B cell (primary cell): ENCODE measurements around the gene NTRK2. TPM values are rescaled to one million over a fixed set of nuclear protein-coding genes. Genes with fewer than 3 reads are reported as not detected.

Source experiments
- ATAC-seq: fragments of 200-7000 bp; cut with Tn5 transposase; one replicate; pipeline ENCODE4 v1.10.0; 2021; ENCODE audit warnings: low read depth, mild to moderate bottlenecking, moderate number of reproducible peaks, moderate library complexity
- CTCF ChIA-PET: fragments of 350-600 bp; sonication (Branson Sonifier 250); formaldehyde crosslinking; loops from one replicate; lab custom pipeline; 2021; ENCODE audit warnings: antibody characterized with exemption, inconsistent platforms; lab: Charles Lee
- POLR2A ChIA-PET: fragments of 350-600 bp; sonication (Branson Sonifier 250); formaldehyde crosslinking; loops from one replicate; lab custom pipeline; 2021; ENCODE audit warnings: antibody characterized with exemption; lab: Charles Lee
- DNase-seq: peaks from one replicate; pipeline ENCODE4 v3.0.0; 2013
- H2AFZ ChIP-seq: 2 replicates; pipeline ENCODE4 v1.6.1; 2012; ENCODE audit warnings: mild to moderate bottlenecking, low read depth, low read length; ENCODE audit not compliant: insufficient read depth, poor library complexity, severe bottlenecking
- H3K27ac ChIP-seq, 2 donors: 1 replicate in 1 of 2; 2 replicates in 1 of 2; pipeline ENCODE4 v1.5.1; 2012 to 2013; ENCODE audit warnings: low read length in 2 of 2, mild to moderate bottlenecking in 2 of 2, moderate library complexity in 1 of 2
- H3K27me3 ChIP-seq, 4 experiments: fragments of 200-600 bp in 1 of 4; sonication (generic) in 1 of 4; replicated peaks in 1 of 4; 1 replicate in 2 of 4; 2 replicates in 2 of 4; pipeline versions ENCODE4 v1.6.1 to v1.7.0; 2013 to 2016; ENCODE audit warnings: low read length in 3 of 4, mild to moderate bottlenecking in 2 of 4, mixed read lengths in 1 of 4, moderate library complexity in 1 of 4; ENCODE audit not compliant: insufficient read depth in 4 of 4, control insufficient read depth in 3 of 4; ENCODE audit errors: control extremely low read depth in 1 of 4
- H3K36me3 ChIP-seq, 2 experiments: replicated peaks in 1 of 2; 1 replicate in 1 of 2; 2 replicates in 1 of 2; pipeline versions ENCODE4 v1.6.1 to v1.7.1; 2013; ENCODE audit warnings: low read length in 1 of 2; ENCODE audit not compliant: insufficient read depth in 2 of 2, control insufficient read depth in 1 of 2; ENCODE audit errors: control extremely low read depth in 1 of 2, extremely low read depth in 1 of 2
- H3K4me1 ChIP-seq, 2 donors: fragments of 200-600 bp in 1 of 2; sonication (generic) in 1 of 2; 1 replicate in 1 of 2; 2 replicates in 1 of 2; pipeline versions ENCODE4 v1.5.1 to v1.6.1; 2013 to 2017; ENCODE audit warnings: low read length in 2 of 2; ENCODE audit not compliant: control insufficient read depth in 2 of 2, insufficient read depth in 2 of 2
- H3K4me2 ChIP-seq: replicated peaks from 2 replicates; pipeline ENCODE3; 2012; ENCODE audit warnings: mild to moderate bottlenecking, low read depth, low read length; ENCODE audit not compliant: poor library complexity, severe bottlenecking
- H3K4me3 ChIP-seq, 5 experiments: fragments of 200-600 bp in 1 of 5; sonication (generic) in 1 of 5; 1 replicate in 3 of 5; 2 replicates in 2 of 5; pipeline versions ENCODE4 v1.5.1 to v1.7.0; 2011 to 2016; ENCODE audit warnings: low read length in 4 of 5, mild to moderate bottlenecking in 4 of 5, low read depth in 2 of 5, control low read depth in 1 of 5, moderate library complexity in 1 of 5; ENCODE audit not compliant: insufficient read depth in 1 of 5; ENCODE audit errors: control extremely low read depth in 1 of 5, extremely low read depth in 1 of 5
- H3K79me2 ChIP-seq: fragments of 200-600 bp; sonication (generic); one replicate; pipeline ENCODE4 v1.6.0; 2016; ENCODE audit warnings: low read length; ENCODE audit not compliant: control insufficient read depth, insufficient read depth
- H3K9ac ChIP-seq: fragments of 200-600 bp; sonication (generic); 2 replicates; pipeline ENCODE4 v1.6.1; 2017; ENCODE audit warnings: mild to moderate bottlenecking, low read length, moderate library complexity
- H3K9me3 ChIP-seq, 3 donors: one replicate each; pipeline versions ENCODE4 v1.6.1 to v1.7.1; 2013; ENCODE audit warnings: low read length in 2 of 3; ENCODE audit not compliant: control insufficient read depth in 2 of 3, insufficient read depth in 1 of 3; ENCODE audit errors: control extremely low read depth in 1 of 3
- H4K20me1 ChIP-seq: 2 replicates; pipeline ENCODE4 v1.6.0; 2012; ENCODE audit warnings: mild to moderate bottlenecking, low read length; ENCODE audit not compliant: insufficient read depth, control insufficient read depth, poor library complexity, severe bottlenecking
- H3K27ac Mint-ChIP-seq: one replicate; pipeline ENCODE4 v1.8.0; 2021; ENCODE audit warnings: mixed read lengths
- H3K27me3 Mint-ChIP-seq: one replicate; pipeline ENCODE4 v1.8.0; 2021; ENCODE audit warnings: mixed read lengths
- H3K4me1 Mint-ChIP-seq: one replicate; pipeline ENCODE4 v1.8.0; 2021; ENCODE audit warnings: mixed read lengths
- H3K4me3 Mint-ChIP-seq: one replicate; pipeline ENCODE4 v1.8.0; 2021; ENCODE audit warnings: mixed read lengths
- H3K9me3 Mint-ChIP-seq: one replicate; pipeline ENCODE4 v1.8.0; 2022; ENCODE audit warnings: mixed read lengths; ENCODE audit not compliant: insufficient read depth
- CTCF ChIP-seq: fragments of 200-600 bp; IDR thresholded peaks from one replicate; pipeline ENCODE4 v1.8.0; 2022; ENCODE audit warnings: antibody characterized with exemption, mild to moderate bottlenecking
- EZH2 ChIP-seq: IDR thresholded peaks from 2 replicates; pipeline ENCODE4 v1.6.1; 2012; ENCODE audit warnings: borderline replicate concordance, low read depth, mild to moderate bottlenecking, moderate library complexity, low read length; ENCODE audit not compliant: insufficient read depth, poor library complexity, severe bottlenecking
- WGBS: methylation state at CpG from one replicate; pipeline ENCODE4 v1.1.5; 2013; ENCODE audit warnings: missing lambda C conversion rate; ENCODE audit not compliant: insufficient coverage; 5-methylcytosine and 5-hydroxymethylcytosine counted together
- intact Hi-C: fragments of 100-400 bp; cut with micrococcal nuclease; formaldehyde crosslinking; loops from one replicate; pipeline ENCODE4 v1.10.0; 2022
- polyA plus RNA-seq: library from polyadenylated mRNA; depleted of rRNA; stranded (reverse); fragments of >200 nt; gene quantifications from 2 replicates; pipeline ENCODE4 v1.2.3, GENCODE V29; 2012
- total RNA-seq, 2 donors: library from RNA; stranded (reverse); fragments of 120-200 nt in 1 of 2; gene quantifications; 1 replicate in 1 of 2; 2 replicates in 1 of 2; pipeline versions ENCODE4 v1.2.3 to v1.2.4, GENCODE V29; 2013 to 2022

The NTRK2 gene
- total and polyA plus RNA-seq, 2 donors (not counting 1 experiment from before 2014, with no cell fraction given), result 0.03 to 0.10 TPM

GRCh38 chr9:84799251-84799650 lies 129.7 kb downstream of the NTRK2 start:
- Histone ChIP-seq H3K9ac (no peak overlapping the region), H2AFZ (no peak overlapping the region), H3K36me3 (no peaks in the 10 kb centered on the region), H4K20me1 (no peaks in the 10 kb centered on the region), H3K4me1 (no peaks in the 10 kb centered on the region), H3K4me3 (no peak overlapping the region), H3K27ac (no peak overlapping the region), H3K79me2 (no peaks in the 10 kb centered on the region), H3K9me3 (no peaks in the 10 kb centered on the region), H3K27me3 (no peaks in the 10 kb centered on the region), H3K4me2 (no peak overlapping the region)
- Mint-ChIP-seq H3K27me3 (peaks cover 3% of the 10 kb centered on the region), H3K9me3 (no peaks in the 10 kb centered on the region), H3K27ac (no peak overlapping the region), H3K4me3 (no peak overlapping the region), H3K4me1 (no peaks in the 10 kb centered on the region)
- no peak for ATAC-seq
- TF ChIP-seq EZH2 (no peak), CTCF (no peak)
- no peak for DNase-seq
- intact Hi-C loops, result no loop called here
- CTCF ChIA-PET, result no interaction called here
- WGBS, result no CpG with 5 or more reads among the region's 2 CpGs
- POLR2A ChIA-PET, result no interaction called here

- Histone ChIP-seq H3K27me3 (no peaks in the 10 kb centered on the region), H3K4me1 (no peaks in the 10 kb centered on the region), H3K9ac (no peak overlapping the region), H2AFZ (no peak overlapping the region), H3K9me3 (no peaks in the 10 kb centered on the region), H3K36me3 (no peaks in the 10 kb centered on the region), H4K20me1 (no peaks in the 10 kb centered on the region), H3K79me2 (no peaks in the 10 kb centered on the region), H3K4me3 (no peak overlapping the region), H3K4me2 (no peak overlapping the region), H3K27ac (no peak overlapping the region)
- TF ChIP-seq EZH2, result no peak
- no peak for TF ChIP-seq CTCF
- intact Hi-C loops, result no loop called here
- CTCF ChIA-PET, result no interaction called here
- no peak for ATAC-seq
- H3K4me3 Mint-ChIP-seq, result no peak overlapping the region
- H3K27ac Mint-ChIP-seq, result no peak overlapping the region
- H3K4me1 Mint-ChIP-seq, result no peaks in the 10 kb centered on the region
- POLR2A ChIA-PET, result no interaction called here
- 100% methylated on average over 1 of the region's 5 CpGs for WGBS
- no peak for DNase-seq
- peaks cover 4% of the 10 kb centered on the region for H3K27me3 Mint-ChIP-seq
- H3K9me3 Mint-ChIP-seq, result no peaks in the 10 kb centered on the region
These were observed 135.6 kb downstream of the NTRK2 start for GRCh38 chr9:84804951-84805694.
